ENCODE results near the gene CHD2. TPM values are rescaled to one million over a fixed set of nuclear protein-coding genes. Genes with fewer than 3 reads are reported as not detected.

Gene CHD2
- total RNA-seq, 1 experiment from 2014 or later: 129 TPM

- DNase-seq (ENCODE audit: unreplicated experiment): no peak
- TF ChIP-seq CTCF (IDR thresholded peaks at IDR 0.05; ENCODE audit: unreplicated experiment): no peak
- Mint-ChIP-seq H3K27ac (ENCODE audit: low read depth, unreplicated experiment) (no peak overlapping the region), H3K4me1 (ENCODE audit: insufficient read depth, unreplicated experiment) (peaks cover 7% of the 10 kb centered on the region), H3K27me3 (ENCODE audit: insufficient read depth, unreplicated experiment) (no peaks in the 10 kb centered on the region), H3K4me3 (ENCODE audit: unreplicated experiment) (no peak overlapping the region), H3K36me3 (ENCODE audit: insufficient read depth, unreplicated experiment) (no peaks in the 10 kb centered on the region), H3K9me3 (ENCODE audit: unreplicated experiment) (peaks cover 9% of the 10 kb centered on the region)
- POLR2A ChIA-PET: no interaction called here
- CTCF ChIA-PET: interaction anchor here (0.8 kb wide), 1 partner anchor 18 kb away, joined by 3 read pairs; no protein-coding TSS in a partner anchor
- no TSS peak for BruUV-seq (replicated peaks)
- intact Hi-C loops (cut with micrococcal nuclease): no loop called here
These were observed 150.5 kb downstream of the CHD2 start for GRCh38 chr15:93050648-93051047.

- DNase-seq (ENCODE audit: unreplicated experiment): no peak
- Mint-ChIP-seq H3K4me3 (ENCODE audit: unreplicated experiment) (no peak overlapping the region), H3K27ac (ENCODE audit: low read depth, unreplicated experiment) (no peak overlapping the region), H3K27me3 (ENCODE audit: insufficient read depth, unreplicated experiment) (no peaks in the 10 kb centered on the region), H3K4me1 (ENCODE audit: insufficient read depth, unreplicated experiment) (peaks cover 7% of the 10 kb centered on the region), H3K36me3 (ENCODE audit: insufficient read depth, unreplicated experiment) (no peaks in the 10 kb centered on the region), H3K9me3 (ENCODE audit: unreplicated experiment) (peaks cover under 1% of the 10 kb centered on the region)
- TF ChIP-seq CTCF (IDR thresholded peaks at IDR 0.05; ENCODE audit: unreplicated experiment): no peak
- intact Hi-C loops (cut with micrococcal nuclease): no loop called here
- CTCF ChIA-PET: interaction anchor here (0.6 to 0.8 kb wide), 3 partner anchors 17 to 924 kb away, joined by 3 to 5 read pairs (median 3); no protein-coding TSS in a partner anchor
- no TSS peak for BruUV-seq (replicated peaks)
- POLR2A ChIA-PET: no interaction called here
These were observed 151.3 kb downstream of the CHD2 start for GRCh38 chr15:93051236-93052089.

GRCh38 chr15:93052090-93052879, 152.2 kb downstream of the CHD2 start:
- Mint-ChIP-seq H3K9me3 (ENCODE audit: unreplicated experiment) (no peaks in the 10 kb centered on the region), H3K27me3 (ENCODE audit: insufficient read depth, unreplicated experiment) (no peaks in the 10 kb centered on the region), H3K4me3 (ENCODE audit: unreplicated experiment) (no peak overlapping the region), H3K27ac (ENCODE audit: low read depth, unreplicated experiment) (no peak overlapping the region), H3K4me1 (ENCODE audit: insufficient read depth, unreplicated experiment) (peaks cover 7% of the 10 kb centered on the region), H3K36me3 (ENCODE audit: insufficient read depth, unreplicated experiment) (no peaks in the 10 kb centered on the region)
- no peak for DNase-seq (ENCODE audit: unreplicated experiment)
- intact Hi-C loops (cut with micrococcal nuclease): no loop called here
- TF ChIP-seq CTCF (IDR thresholded peaks at IDR 0.05; ENCODE audit: unreplicated experiment): no peak
- no TSS peak for BruUV-seq (replicated peaks)
- ChIA-PET POLR2A (no interaction called here), CTCF (interaction anchor here (0.8 kb wide), 1 partner anchor 924 kb away, joined by 5 read pairs; no protein-coding TSS in a partner anchor)

DNA sequence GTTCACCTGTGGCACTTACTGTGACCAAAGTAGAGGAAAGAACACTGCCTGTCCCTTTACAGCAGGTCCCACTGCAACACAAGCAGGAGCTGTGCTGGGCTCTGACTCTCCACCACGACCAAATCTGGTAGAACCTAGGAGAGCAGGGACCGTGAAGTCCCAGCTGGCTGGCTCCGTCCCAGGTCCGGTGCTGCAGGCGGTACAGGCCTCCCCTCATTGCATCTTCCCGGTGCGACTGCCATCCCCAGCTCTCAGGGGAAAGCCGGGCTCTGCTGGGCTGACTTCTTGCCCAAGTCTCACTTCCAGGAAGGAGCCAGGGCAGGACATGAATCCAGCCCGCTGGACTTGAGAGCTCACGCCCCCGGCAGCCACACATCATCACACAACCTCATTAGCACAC, 155.1 kb downstream of the CHD2 start:
- Mint-ChIP-seq H3K36me3 (ENCODE audit: insufficient read depth, unreplicated experiment) (no peaks in the 10 kb centered on the region), H3K27me3 (ENCODE audit: insufficient read depth, unreplicated experiment) (no peaks in the 10 kb centered on the region), H3K27ac (ENCODE audit: low read depth, unreplicated experiment) (no peak overlapping the region), H3K4me3 (ENCODE audit: unreplicated experiment) (no peak overlapping the region), H3K9me3 (ENCODE audit: unreplicated experiment) (no peaks in the 10 kb centered on the region), H3K4me1 (ENCODE audit: insufficient read depth, unreplicated experiment) (no peaks in the 10 kb centered on the region)
- BruUV-seq (replicated peaks): no TSS peak
- no peak for DNase-seq (ENCODE audit: unreplicated experiment)
- POLR2A ChIA-PET: no interaction called here
- no peak for TF ChIP-seq CTCF (IDR thresholded peaks at IDR 0.05; ENCODE audit: unreplicated experiment)
- CTCF ChIA-PET: interaction anchor here (0.7 to 1.3 kb wide), 3 partner anchors 17 to 920 kb away, joined by 3 read pairs; no protein-coding TSS in a partner anchor
- intact Hi-C loops (cut with micrococcal nuclease): no loop called here

Measured in MCF 10A (cell line).